HCT116 (cell line): Measurements from ENCODE around the gene IQGAP2. TPM values are rescaled to one million over a fixed set of nuclear protein-coding genes. Genes with fewer than 3 reads are reported as not detected.
A peak's percentile ranks its signal among the peaks of the same experiment; 100 is the strongest.

ENCODE experiments used
- ATAC-seq: fragments of 200-7000 bp; cut with Tn5 transposase; 2 replicates; pipeline ENCODE4 v1.9.1; 2020; ENCODE audit warnings: mild to moderate bottlenecking, moderate library complexity
- BruUV-seq: library from RNA; stranded (reverse); fragments of 400-500 nt; replicated peaks from 2 replicates; lab custom pipeline; 2021; lab: Mats Ljungman, UMichigan
- CTCF ChIA-PET: fragments of 300-600 bp; sonication (Branson Sonifier 250); formaldehyde crosslinking; loops from one replicate; lab custom pipeline; 2021; ENCODE audit warnings: antibody characterized with exemption; lab: Charles Lee
- POLR2A ChIA-PET: fragments of 300-600, 350-600 bp; sonication (Branson Sonifier 250); formaldehyde crosslinking; loops from one replicate; lab custom pipeline; 2021; ENCODE audit warnings: antibody characterized with exemption; lab: Charles Lee
- RAD21 ChIA-PET, 2 experiments: fragments of 300-600 bp; sonication (Branson Sonifier 250); formaldehyde crosslinking; loops; one replicate each; lab custom pipeline; 2023; ENCODE audit warnings: low total read pairs in 2 of 2; ENCODE audit not compliant: uncharacterized antibody in 2 of 2, unreplicated experiment in 2 of 2, low non-redundant PET in 1 of 2; lab: Charles Lee
- DNase-seq: peaks from one replicate; pipeline ENCODE4 v3.0.0-alpha.2; 2010; ENCODE audit warnings: low read depth, low spot score
- H2AFZ ChIP-seq: fragments of 200-600 bp; shearing (Covaris generic), sonication (generic); 2 replicates; pipeline ENCODE4 v1.6.1; 2017; ENCODE audit warnings: low read depth, mixed run types, mixed read lengths, antibody characterized with exemption, low read length; ENCODE audit not compliant: poor library complexity, severe bottlenecking
- H3K27ac ChIP-seq: 2 replicates; pipeline ENCODE4 v1.5.1; 2012; ENCODE audit warnings: low read depth, low read length
- H3K27me3 ChIP-seq: fragments of 200-600 bp; sonication (generic); 2 replicates; pipeline ENCODE4 v1.6.1; 2016; ENCODE audit warnings: mixed run types, low read length, mixed read lengths; ENCODE audit not compliant: insufficient read depth
- H3K36me3 ChIP-seq, 2 experiments: fragments of 200-500 bp in 1 of 2; fragments of 200-600 bp in 1 of 2; sonication (Bioruptor generic) in 1 of 2; sonication (generic) in 1 of 2; 2 replicates each; pipeline versions ENCODE4 v1.5.1 to v1.6.1; 2014 to 2016; ENCODE audit warnings: low read length in 2 of 2, inconsistent platforms in 1 of 2, mixed read lengths in 1 of 2, mixed run types in 1 of 2; ENCODE audit not compliant: insufficient read depth in 2 of 2, control insufficient read depth in 1 of 2
- H3K4me1 ChIP-seq, 2 experiments: fragments of 200-600 bp in 1 of 2; sonication (generic) in 1 of 2; 2 replicates each; pipeline versions ENCODE4 v1.5.1 to v1.6.1; 2012 to 2017; ENCODE audit warnings: low read length in 2 of 2, inconsistent platforms in 1 of 2, mild to moderate bottlenecking in 1 of 2, mixed read lengths in 1 of 2, mixed run types in 1 of 2, moderate library complexity in 1 of 2; ENCODE audit not compliant: insufficient read depth in 2 of 2, control insufficient read depth in 1 of 2
- H3K4me2 ChIP-seq: fragments of 200-600 bp; sonication (generic); 2 replicates; pipeline ENCODE4 v1.6.1; 2017; ENCODE audit warnings: mixed run types, low read length, mixed read lengths
- H3K4me3 ChIP-seq, 2 experiments: fragments of 200-600 bp in 1 of 2; sonication (generic) in 1 of 2; replicated peaks in 1 of 2; 2 replicates each; pipeline ENCODE4 v1.5.1; 2011 to 2016; ENCODE audit warnings: low read length in 2 of 2, control low read depth in 1 of 2, low read depth in 1 of 2, mild to moderate bottlenecking in 1 of 2, mixed read lengths in 1 of 2, mixed run types in 1 of 2
- H3K79me2 ChIP-seq: fragments of 200-600 bp; sonication (generic); 2 replicates; pipeline ENCODE4 v1.6.1; 2017; ENCODE audit warnings: mild to moderate bottlenecking, mixed run types, low read length, moderate library complexity, mixed read lengths; ENCODE audit not compliant: insufficient read depth
- H3K9ac ChIP-seq: fragments of 200-600 bp; sonication (generic); 2 replicates; pipeline ENCODE4 v1.6.1; 2016; ENCODE audit warnings: low read length, mixed read lengths
- H3K9me2 ChIP-seq: fragments of 200-600 bp; sonication (generic), shearing (Covaris generic); 2 replicates; pipeline ENCODE4 v1.6.1; 2017; ENCODE audit warnings: mixed run types, mild to moderate bottlenecking, moderate library complexity; ENCODE audit not compliant: insufficient read depth
- H3K9me3 ChIP-seq, 2 experiments: fragments of 200-500 bp in 1 of 2; fragments of 200-600 bp in 1 of 2; sonication (Bioruptor generic) in 1 of 2; sonication (generic) in 1 of 2; 2 replicates each; pipeline ENCODE4 v1.6.1; 2014 to 2017; ENCODE audit warnings: low read length in 2 of 2, mixed read lengths in 2 of 2, inconsistent platforms in 1 of 2, low read depth in 1 of 2, mild to moderate bottlenecking in 1 of 2, mixed run types in 1 of 2, moderate library complexity in 1 of 2; ENCODE audit not compliant: control insufficient read depth in 1 of 2, insufficient read depth in 1 of 2
- H4K20me1 ChIP-seq: fragments of 200-600 bp; sonication (generic), shearing (Covaris generic); 2 replicates; pipeline ENCODE4 v1.6.1; 2017; ENCODE audit warnings: mixed run types, mild to moderate bottlenecking, moderate library complexity; ENCODE audit not compliant: insufficient read depth
- CTCF ChIP-seq, 3 experiments: fragments of 200-600 bp in 1 of 3; sonication (generic) in 1 of 3; IDR thresholded peaks in 2 of 3; conservative IDR thresholded peaks in 1 of 3; 2 replicates each; pipeline ENCODE4 v1.5.1; 2012 to 2017; ENCODE audit warnings: low read depth in 2 of 3, low read length in 2 of 3, antibody characterized with exemption in 1 of 3, borderline replicate concordance in 1 of 3, control low read depth in 1 of 3, mild to moderate bottlenecking in 1 of 3, mixed read lengths in 1 of 3, mixed run types in 1 of 3, moderate library complexity in 1 of 3; ENCODE audit not compliant: insufficient read depth in 1 of 3
- ELF1 ChIP-seq: IDR thresholded peaks from 2 replicates; pipeline ENCODE4 v1.6.1; 2012; ENCODE audit warnings: low read depth, borderline replicate concordance
- FOSL1 ChIP-seq: IDR thresholded peaks from 2 replicates; pipeline ENCODE4 v1.6.1; 2012; ENCODE audit warnings: low read depth
- JUND ChIP-seq: IDR thresholded peaks from 2 replicates; pipeline ENCODE4 v1.6.1; 2012
- RAD21 ChIP-seq: IDR thresholded peaks from 2 replicates; pipeline ENCODE4 v1.6.1; 2012; ENCODE audit warnings: low read depth, mild to moderate bottlenecking
- intact Hi-C: fragments of 100-400 bp; cut with micrococcal nuclease; formaldehyde crosslinking; loops from 2 replicates; pipeline ENCODE4 v1.10.0; 2022
- total RNA-seq: library from RNA; stranded (reverse); gene quantifications from one replicate; pipeline ENCODE4 v1.2.1, GENCODE V29; 2021; ENCODE audit not compliant: unreplicated experiment

The IQGAP2 gene
- total RNA-seq, 1 experiment from 2014 or later: 2.0 TPM

DNA sequence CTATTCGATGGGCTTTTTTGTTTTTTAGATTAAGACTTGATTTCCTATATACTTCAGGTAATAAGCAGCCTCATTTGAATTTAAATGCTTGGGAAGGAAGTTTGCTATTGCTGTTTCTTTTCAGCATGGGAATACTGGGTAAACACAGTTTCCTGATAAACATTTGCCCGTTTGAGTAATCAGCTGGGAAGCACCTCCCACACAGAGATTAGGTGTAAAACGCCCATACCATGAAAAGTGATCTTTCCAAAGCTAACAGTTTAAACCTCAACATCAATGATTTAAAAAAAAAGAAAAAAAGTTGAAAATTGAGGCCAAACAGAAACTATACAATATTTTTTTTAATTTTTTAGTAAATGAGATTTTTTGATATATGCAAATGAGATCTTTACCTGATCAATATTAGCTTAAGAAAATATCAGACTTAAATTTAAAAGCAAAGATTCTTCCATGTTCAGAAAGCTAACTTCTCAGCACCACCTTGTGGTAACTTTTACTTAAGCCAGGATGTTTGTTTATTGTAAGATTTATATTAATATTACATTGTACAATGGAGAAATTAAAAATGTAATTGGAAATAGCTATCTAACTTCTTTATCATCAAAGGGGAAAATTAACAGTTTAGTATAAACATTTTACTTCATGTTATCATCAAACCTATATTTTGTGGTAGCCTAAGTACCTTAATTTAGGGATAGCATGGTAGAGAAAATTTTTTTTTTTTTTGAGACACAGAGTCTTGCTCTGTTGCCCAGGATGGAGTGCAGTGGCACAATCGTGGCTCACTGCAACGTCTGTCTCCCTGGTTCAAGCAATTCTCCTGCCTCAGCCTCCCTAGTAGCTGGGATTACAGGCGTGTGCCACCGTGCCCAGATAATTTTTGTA is 180.3 kb downstream of the IQGAP2 start:
- no peak overlapping the region for H3K27ac ChIP-seq
- H3K36me3 ChIP-seq: no peaks in the 10 kb centered on the region
- ChIA-PET CTCF (interaction anchor here (0.5 to 2.6 kb wide), 20 partner anchors 8 to 1915 kb away, joined by 3 to 14 read pairs (median 4); no protein-coding TSS in a partner anchor), RAD21 (interaction anchor here in 1 of 2 experiments (1.0 kb wide), 1 partner anchor 191 kb away, joined by 3 read pairs; no protein-coding TSS in a partner anchor), POLR2A (interaction anchor here (0.7 kb wide), 1 partner anchor 39 kb away, joined by 3 read pairs; no protein-coding TSS in a partner anchor)
- no peaks in the 10 kb centered on the region for H4K20me1 ChIP-seq
- no peaks in the 10 kb centered on the region; the same call in 1 of the 2 replicates for H3K9me2 ChIP-seq
- H3K4me1 ChIP-seq: no peaks in the 10 kb centered on the region
- no peaks in the 10 kb centered on the region for H3K9me3 ChIP-seq
- TF ChIP-seq FOSL1 (no peak), RAD21 (peak; percentile 73), JUND (no peak), CTCF (IDR thresholded peaks at IDR 0.05 in 2 of 3, conservative IDR thresholded peaks at IDR 0.05 in 1 of 3; ENCODE audit: borderline replicate concordance in 1 of 3, insufficient read depth in 1 of 3, low read depth in 2 of 3, low read length in 2 of 3) (peak; percentile 41 to 51 (median 51); a peak in 5 of 6 replicates), ELF1 (no peak)
- no peaks in the 10 kb centered on the region for H3K79me2 ChIP-seq
- no peak overlapping the region for H3K4me3 ChIP-seq
- DNase-seq: peak; percentile 16
- ATAC-seq: no peak
- intact Hi-C loops: loop anchor here (1.0 kb wide), 1 partner anchor 245 kb away; no protein-coding TSS in a partner anchor
- no peak overlapping the region for H2AFZ ChIP-seq
- no peak overlapping the region for H3K9ac ChIP-seq
- no peaks in the 10 kb centered on the region for H3K27me3 ChIP-seq
- BruUV-seq: no TSS peak
- H3K4me2 ChIP-seq: no peak overlapping the region
